ENCODE measurements around the gene GPR108.

Gene GPR108

DNA sequence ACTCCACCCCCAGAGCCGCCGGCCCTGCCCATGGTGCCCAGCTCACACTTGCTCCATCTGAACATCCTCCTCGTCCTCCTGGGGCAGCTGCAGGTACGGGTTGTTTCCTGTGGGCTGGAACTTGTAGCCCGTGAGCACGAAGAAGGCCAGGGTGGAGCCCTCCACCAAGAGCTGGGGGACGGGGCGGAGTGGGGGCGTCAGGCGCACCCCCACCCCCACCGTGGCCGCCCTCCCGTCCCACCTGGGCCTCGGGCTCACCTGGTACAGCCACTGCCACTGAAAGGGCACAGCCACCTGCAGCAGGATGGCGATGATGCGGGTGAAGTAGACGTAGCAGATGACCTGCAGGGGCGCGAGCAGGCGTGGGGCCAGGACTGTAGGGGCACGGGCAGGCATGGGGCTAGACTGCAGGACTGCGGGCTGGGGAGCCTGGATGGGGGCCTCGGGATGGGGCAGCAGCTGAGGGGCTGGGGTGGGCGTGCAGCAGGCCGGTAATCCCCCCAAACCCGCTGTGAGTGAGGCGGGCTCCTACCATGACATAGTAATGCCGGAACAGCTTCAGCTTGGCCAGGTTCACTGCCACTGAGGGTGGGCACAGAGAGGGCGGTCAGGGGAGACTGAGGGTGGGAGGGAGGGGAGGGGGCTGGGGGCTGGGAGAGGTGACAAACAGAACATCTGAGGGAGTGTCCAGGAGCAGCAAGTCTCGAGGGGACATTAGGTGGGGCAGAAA lies 6.3 kb downstream of the GPR108 start:
- no peak for ATAC-seq
- TF ChIP-seq CSDC2 (CRISPR knock-in tag; IDR thresholded peaks at IDR 0.05), result no peak
- TF ChIP-seq ZNF8 (CRISPR knock-in tag; IDR thresholded peaks at IDR 0.05), result no peak
- no peak for TF ChIP-seq SNAI2 (CRISPR knock-in tag; IDR thresholded peaks at IDR 0.05)
- no peak for TF ChIP-seq ZNF70 (CRISPR knock-in tag; IDR thresholded peaks at IDR 0.05)
- no peak for TF ChIP-seq ISL1 (CRISPR knock-in tag; IDR thresholded peaks at IDR 0.05)
- no peak for TF ChIP-seq TSHZ2 (CRISPR knock-in tag; IDR thresholded peaks at IDR 0.05)
- TF ChIP-seq GLIS3 (CRISPR knock-in tag; IDR thresholded peaks at IDR 0.05), result no peak
- TF ChIP-seq ZNF565 (CRISPR knock-in tag; conservative IDR thresholded peaks at IDR 0.05; ENCODE audit: low read depth), result no peak

DNA sequence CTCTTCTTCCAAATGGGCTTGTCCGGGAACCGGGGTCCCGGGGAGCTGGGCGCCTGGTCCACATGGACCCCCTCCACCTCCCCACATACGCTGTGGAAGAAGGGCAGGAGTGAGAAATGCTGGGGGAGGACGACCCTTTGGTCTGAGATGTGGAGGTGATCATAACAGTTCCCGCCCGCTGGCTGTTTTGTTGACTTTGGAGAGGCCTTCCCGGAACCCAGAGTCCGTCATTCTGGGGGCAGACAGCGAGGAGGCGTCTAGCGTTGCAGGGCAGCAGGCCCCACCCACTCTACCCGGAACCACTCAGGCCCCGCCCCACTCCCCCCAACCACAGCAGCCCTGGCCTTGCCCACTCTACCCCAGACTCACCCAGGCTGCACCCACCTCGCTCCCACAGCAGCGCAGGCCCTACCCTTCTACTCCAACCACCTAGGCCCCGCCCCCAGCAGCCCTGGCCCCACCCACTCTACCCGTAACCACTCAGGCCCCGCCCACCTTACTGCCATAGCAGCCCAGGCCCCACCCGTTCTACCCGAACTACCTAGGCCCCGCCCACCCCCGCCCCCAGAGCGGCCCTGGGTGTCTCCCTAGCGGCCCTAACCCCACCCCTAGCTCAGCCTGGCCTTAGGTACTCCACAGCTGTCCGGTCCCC lies 7.1 kb downstream of the GPR108 start:
- ATAC-seq, result no peak

DNA sequence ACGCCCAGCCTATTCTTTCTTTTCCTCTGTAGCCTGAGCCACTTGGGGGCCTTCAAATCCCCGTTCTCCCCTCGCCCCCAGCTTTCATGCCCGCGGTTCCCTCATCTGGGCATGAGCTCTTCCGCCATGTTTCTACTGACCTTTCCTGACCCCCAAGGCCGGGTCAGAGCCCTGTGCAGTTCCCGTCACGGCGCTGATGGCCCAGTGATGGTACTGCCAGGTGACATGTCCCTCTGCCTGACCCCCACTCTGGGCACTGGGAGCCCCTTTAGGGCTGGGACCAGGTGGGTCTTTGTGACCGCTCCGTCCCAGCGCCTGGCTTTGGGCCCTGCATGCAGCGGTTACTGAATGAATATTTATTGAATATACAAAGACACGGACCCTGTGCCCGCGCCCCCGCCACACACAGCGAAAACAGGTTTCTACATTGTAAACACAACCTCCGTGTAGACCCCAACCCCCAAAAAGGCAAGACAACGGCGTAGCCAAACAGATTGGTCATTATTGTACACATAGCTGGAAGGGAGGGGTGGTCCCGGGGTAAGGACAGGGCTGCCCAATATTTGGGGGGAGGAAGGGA lies 7.7 kb downstream of the GPR108 start:
- TF ChIP-seq TCF4 (CRISPR knock-in tag; IDR thresholded peaks at IDR 0.05; ENCODE audit: borderline replicate concordance) (no peak), CSDC2 (CRISPR knock-in tag; IDR thresholded peaks at IDR 0.05) (no peak), ZFP30 (CRISPR knock-in tag; IDR thresholded peaks at IDR 0.05) (no peak), ZFP3 (CRISPR knock-in tag; IDR thresholded peaks at IDR 0.05) (no peak), ZNF565 (CRISPR knock-in tag; conservative IDR thresholded peaks at IDR 0.05; ENCODE audit: low read depth) (no peak), TOX (CRISPR knock-in tag; IDR thresholded peaks at IDR 0.05; ENCODE audit: borderline replicate concordance) (no peak)
- ATAC-seq, result no peak

More for the DNA sequence above, 7.1 kb downstream of the GPR108 start:
- TF ChIP-seq OSR1 (CRISPR knock-in tag; IDR thresholded peaks at IDR 0.05) (no peak), RARB (CRISPR knock-in tag; IDR thresholded peaks at IDR 0.05) (no peak), ZFP30 (CRISPR knock-in tag; IDR thresholded peaks at IDR 0.05) (no peak), ZNF8 (CRISPR knock-in tag; IDR thresholded peaks at IDR 0.05) (no peak), SNAI2 (CRISPR knock-in tag; IDR thresholded peaks at IDR 0.05) (no peak), ZNF565 (CRISPR knock-in tag; conservative IDR thresholded peaks at IDR 0.05; ENCODE audit: low read depth) (no peak), ISL1 (CRISPR knock-in tag; IDR thresholded peaks at IDR 0.05) (no peak), ARNTL (CRISPR knock-in tag; IDR thresholded peaks at IDR 0.05; ENCODE audit: borderline replicate concordance, low read depth) (no peak), GLIS3 (CRISPR knock-in tag; IDR thresholded peaks at IDR 0.05) (no peak), ESRRG (CRISPR knock-in tag; IDR thresholded peaks at IDR 0.05) (no peak), CSRNP3 (CRISPR knock-in tag; IDR thresholded peaks at IDR 0.05) (no peak), TOX (CRISPR knock-in tag; IDR thresholded peaks at IDR 0.05; ENCODE audit: borderline replicate concordance) (no peak)
- TF ChIP-seq, protein P1, sequence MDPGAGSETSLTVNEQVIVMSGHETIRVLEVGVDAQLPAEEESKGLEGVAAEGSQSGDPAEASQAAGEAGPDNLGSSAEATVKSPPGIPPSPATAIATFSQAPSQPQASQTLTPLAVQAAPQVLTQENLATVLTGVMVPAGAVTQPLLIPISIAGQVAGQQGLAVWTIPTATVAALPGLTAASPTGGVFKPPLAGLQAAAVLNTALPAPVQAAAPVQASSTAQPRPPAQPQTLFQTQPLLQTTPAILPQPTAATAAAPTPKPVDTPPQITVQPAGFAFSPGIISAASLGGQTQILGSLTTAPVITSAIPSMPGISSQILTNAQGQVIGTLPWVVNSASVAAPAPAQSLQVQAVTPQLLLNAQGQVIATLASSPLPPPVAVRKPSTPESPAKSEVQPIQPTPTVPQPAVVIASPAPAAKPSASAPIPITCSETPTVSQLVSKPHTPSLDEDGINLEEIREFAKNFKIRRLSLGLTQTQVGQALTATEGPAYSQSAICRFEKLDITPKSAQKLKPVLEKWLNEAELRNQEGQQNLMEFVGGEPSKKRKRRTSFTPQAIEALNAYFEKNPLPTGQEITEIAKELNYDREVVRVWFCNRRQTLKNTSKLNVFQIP (CRISPR knock-in tag; IDR thresholded peaks at IDR 0.05; ENCODE audit: borderline replicate concordance, low read depth), result no peak

- ATAC-seq, result peak; percentile 18
- TF ChIP-seq ZNF8 (CRISPR knock-in tag; IDR thresholded peaks at IDR 0.05), result no peak
- no peak for TF ChIP-seq TOX (CRISPR knock-in tag; IDR thresholded peaks at IDR 0.05; ENCODE audit: borderline replicate concordance)
- TF ChIP-seq, protein P2, sequence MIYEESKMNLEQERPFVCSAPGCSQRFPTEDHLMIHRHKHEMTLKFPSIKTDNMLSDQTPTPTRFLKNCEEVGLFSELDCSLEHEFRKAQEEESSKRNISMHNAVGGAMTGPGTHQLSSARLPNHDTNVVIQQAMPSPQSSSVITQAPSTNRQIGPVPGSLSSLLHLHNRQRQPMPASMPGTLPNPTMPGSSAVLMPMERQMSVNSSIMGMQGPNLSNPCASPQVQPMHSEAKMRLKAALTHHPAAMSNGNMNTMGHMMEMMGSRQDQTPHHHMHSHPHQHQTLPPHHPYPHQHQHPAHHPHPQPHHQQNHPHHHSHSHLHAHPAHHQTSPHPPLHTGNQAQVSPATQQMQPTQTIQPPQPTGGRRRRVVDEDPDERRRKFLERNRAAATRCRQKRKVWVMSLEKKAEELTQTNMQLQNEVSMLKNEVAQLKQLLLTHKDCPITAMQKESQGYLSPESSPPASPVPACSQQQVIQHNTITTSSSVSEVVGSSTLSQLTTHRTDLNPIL (CRISPR knock-in tag; IDR thresholded peaks at IDR 0.05; ENCODE audit: low read depth), result no peak
- TF ChIP-seq OSR1 (CRISPR knock-in tag; IDR thresholded peaks at IDR 0.05), result no peak
- TF ChIP-seq, protein P1 (CRISPR knock-in tag; IDR thresholded peaks at IDR 0.05; ENCODE audit: borderline replicate concordance, low read depth), result no peak
- TF ChIP-seq ARNTL (CRISPR knock-in tag; IDR thresholded peaks at IDR 0.05; ENCODE audit: borderline replicate concordance, low read depth), result no peak
- no peak for TF ChIP-seq GLIS3 (CRISPR knock-in tag; IDR thresholded peaks at IDR 0.05)
- TF ChIP-seq PATZ1 (CRISPR knock-in tag; IDR thresholded peaks at IDR 0.05; ENCODE audit: borderline replicate concordance), result no peak
- no peak for TF ChIP-seq ESRRG (CRISPR knock-in tag; IDR thresholded peaks at IDR 0.05)
- TF ChIP-seq ZC3H10 (CRISPR knock-in tag; IDR thresholded peaks at IDR 0.05), result no peak
- TF ChIP-seq PPARA (CRISPR knock-in tag; IDR thresholded peaks at IDR 0.05; ENCODE audit: borderline replicate concordance), result no peak
- no peak for TF ChIP-seq ISL1 (CRISPR knock-in tag; IDR thresholded peaks at IDR 0.05)
- TF ChIP-seq ZFP30 (CRISPR knock-in tag; IDR thresholded peaks at IDR 0.05), result no peak
- TF ChIP-seq TCF4 (CRISPR knock-in tag; IDR thresholded peaks at IDR 0.05; ENCODE audit: borderline replicate concordance), result no peak
These were observed 9.0 kb downstream of the GPR108 start for GRCh38 chr19:6728346-6728745.

Measured in SK-N-SH treated with all-trans-retinoic acid at 6 μM for 48 hours (cell line).